Colonic mucosa (tissue), 4 donors: ENCODE results near the gene HTR1D. TPM values are rescaled to one million over a fixed set of nuclear protein-coding genes. Genes with fewer than 3 reads are reported as not detected.
"Not testable (repeated sequence)": the region's sequence is repeated elsewhere in the genome, so short reads cannot be mapped to it uniquely, and the experiment has no call there.

Experiments
- DNase-seq: peaks from one replicate; pipeline ENCODE4 v3.0.0-alpha.2; 2020
- H3K27ac ChIP-seq: fragments of 200-600 bp; one replicate; pipeline ENCODE4 v1.8.0; 2021
- H3K27me3 ChIP-seq: fragments of 200-600 bp; one replicate; pipeline ENCODE4 v1.8.0; 2021
- H3K36me3 ChIP-seq: fragments of 200-600 bp; one replicate; pipeline ENCODE4 v1.8.0; 2021
- H3K4me1 ChIP-seq: fragments of 200-600 bp; one replicate; pipeline ENCODE4 v1.8.0; 2021; ENCODE audit warnings: mild to moderate bottlenecking
- H3K4me3 ChIP-seq: fragments of 200-600 bp; one replicate; pipeline ENCODE4 v1.8.0; 2021
- H3K9ac ChIP-seq, 2 donors: one replicate each; pipeline ENCODE4 v1.7.0; 2013; ENCODE audit warnings: control low read depth in 2 of 2, low read depth in 2 of 2, low read length in 2 of 2
- H3K9me3 ChIP-seq: fragments of 200-600 bp; one replicate; pipeline ENCODE4 v1.8.0; 2021
- CTCF ChIP-seq: fragments of 200-600 bp; IDR thresholded peaks from one replicate; pipeline ENCODE4 v1.8.0; 2022; ENCODE audit warnings: antibody characterized with exemption, mild to moderate bottlenecking
- intact Hi-C: fragments of 100-400 bp; cut with DNase I; formaldehyde crosslinking; loops from one replicate; pipeline ENCODE4 v1.14.1; 2022
- total RNA-seq, 2 donors: library from RNA; stranded (reverse); fragmentation: NEBNext Ultra II Directional in 1 of 2; extraction: Animal tissue kit (Norgen Biotek cat#: 25700) in 1 of 2; gene quantifications; one replicate each; pipeline ENCODE4 v1.2.1, GENCODE V29; 2021
- donor health status: healthy.
- donor health status: DM: no; HTN: no; CAD: no.
- donor health status: DM: no; HTN: no; CAD: no.

HTR1D gene
- total RNA-seq, 2 donors from 2014 or later, result 0.27 to 0.42 TPM

- DNase-seq, result no peak
- H3K9me3 ChIP-seq, result no peaks in the 10 kb centered on the region
- no peak overlapping the region for H3K4me3 ChIP-seq
- H3K4me1 ChIP-seq, result no peaks in the 10 kb centered on the region
- H3K36me3 ChIP-seq, result no peaks in the 10 kb centered on the region
- intact Hi-C loops, result no loop called here
- no peak for TF ChIP-seq CTCF
- H3K27ac ChIP-seq, result no peak overlapping the region
- H3K27me3 ChIP-seq, result no peaks in the 10 kb centered on the region
- no peak overlapping the region for H3K9ac ChIP-seq
Measured at GRCh38 chr1:23209770-23210169, 7.5 kb downstream of the HTR1D start.

- H3K27me3 ChIP-seq, result no peaks in the 10 kb centered on the region
- intact Hi-C loops, result no loop called here
- no peaks in the 10 kb centered on the region for H3K4me1 ChIP-seq
- no peak overlapping the region for H3K9ac ChIP-seq
- H3K4me3 ChIP-seq, result no peak overlapping the region
- no peaks in the 10 kb centered on the region for H3K9me3 ChIP-seq
- H3K27ac ChIP-seq, result no peak overlapping the region
- no peak for TF ChIP-seq CTCF
- DNase-seq, result no peak
- no peaks in the 10 kb centered on the region for H3K36me3 ChIP-seq
Measured at GRCh38 chr1:23208527-23208926, 8.8 kb downstream of the HTR1D start.

- H3K27ac ChIP-seq, intact Hi-C loops, H3K27me3 ChIP-seq, H3K36me3 ChIP-seq, H3K9ac ChIP-seq, H3K4me1 ChIP-seq, H3K9me3 ChIP-seq, DNase-seq, H3K4me3 ChIP-seq: not testable (repeated sequence)
Measured at GRCh38 chr1:23207733-23208132, 9.6 kb downstream of the HTR1D start.

GRCh38 chr1:23202263-23202749 is 15.0 kb downstream of the HTR1D start:
- TF ChIP-seq CTCF, result no peak
- intact Hi-C loops, result no loop called here
- no peak overlapping the region for H3K4me3 ChIP-seq
- DNase-seq, result no peak
- no peaks in the 10 kb centered on the region for H3K36me3 ChIP-seq
- no peak overlapping the region for H3K27ac ChIP-seq
- H3K9me3 ChIP-seq, result no peaks in the 10 kb centered on the region
- H3K27me3 ChIP-seq, result no peaks in the 10 kb centered on the region
- no peak overlapping the region for H3K9ac ChIP-seq
- no peaks in the 10 kb centered on the region for H3K4me1 ChIP-seq

GRCh38 chr1:23200883-23201282 is 16.4 kb downstream of the HTR1D start:
- H3K4me1 ChIP-seq, result no peaks in the 10 kb centered on the region
- no peak overlapping the region for H3K27ac ChIP-seq
- H3K4me3 ChIP-seq, result no peak overlapping the region
- intact Hi-C loops, result no loop called here
- H3K9me3 ChIP-seq, result no peaks in the 10 kb centered on the region
- no peak for TF ChIP-seq CTCF
- no peak for DNase-seq
- H3K9ac ChIP-seq, result no peak overlapping the region
- H3K36me3 ChIP-seq, result no peaks in the 10 kb centered on the region
- H3K27me3 ChIP-seq, result no peaks in the 10 kb centered on the region

- no peaks in the 10 kb centered on the region for H3K4me1 ChIP-seq
- H3K9me3 ChIP-seq, result no peaks in the 10 kb centered on the region
- H3K36me3 ChIP-seq, result no peaks in the 10 kb centered on the region
- H3K27ac ChIP-seq, result no peak overlapping the region
- DNase-seq, result no peak
- H3K4me3 ChIP-seq, result no peak overlapping the region
- H3K9ac ChIP-seq, result no peak overlapping the region
- H3K27me3 ChIP-seq, result no peaks in the 10 kb centered on the region
- no peak for TF ChIP-seq CTCF
- intact Hi-C loops, result no loop called here
Measured at GRCh38 chr1:23198373-23198772, 18.9 kb downstream of the HTR1D start.
